ENCODE data around the gene PPP2R5C. TPM values are rescaled to one million over a fixed set of nuclear protein-coding genes. Genes with fewer than 3 reads are reported as not detected.

PPP2R5C gene
- total and polyA plus RNA-seq, 2 donors from 2014 or later = 65.6 to 129 TPM

GRCh38 chr14:101937926-101938767 is 176.6 kb downstream of the PPP2R5C start:
- intact Hi-C loops (cut with DNase I) = no loop called here
- Histone ChIP-seq H3K4me1 (ENCODE audit: control insufficient read depth in 2 of 3, insufficient read depth in 2 of 3, low read depth in 1 of 3, low read length in 3 of 3) (no peaks in the 10 kb centered on the region), H3K36me3 (ENCODE audit: control insufficient read depth in 2 of 3, insufficient read depth in 3 of 3, low read length in 3 of 3) (no peaks in the 10 kb centered on the region), H3K27ac (ENCODE audit: low read depth in 2 of 2, low read length in 2 of 2) (no peak overlapping the region), H3K9me3 (ENCODE audit: control insufficient read depth in 2 of 3, insufficient read depth in 1 of 3, low read length in 3 of 3) (no peaks in the 10 kb centered on the region), H3K9ac (ENCODE audit: low read length in 3 of 3) (no peak overlapping the region), H3K27me3 (ENCODE audit: control insufficient read depth, insufficient read depth, low read length) (no peaks in the 10 kb centered on the region), H3K4me3 (ENCODE audit: low read length in 3 of 3) (no peak overlapping the region)
- TF ChIP-seq CTCF (IDR thresholded peaks at IDR 0.05; ENCODE audit: borderline replicate concordance, extremely low read depth, insufficient read depth) = no peak
- DNase-seq (peak in 2 of 5 donors; percentile 18 to 43), FAIRE-seq (no peak)

- Histone ChIP-seq H3K36me3 (ENCODE audit: control insufficient read depth in 2 of 3, insufficient read depth in 3 of 3, low read length in 3 of 3) (no peaks in the 10 kb centered on the region), H3K4me3 (ENCODE audit: low read length in 3 of 3) (no peak overlapping the region), H3K4me1 (ENCODE audit: control insufficient read depth in 2 of 3, insufficient read depth in 2 of 3, low read depth in 1 of 3, low read length in 3 of 3) (no peaks in the 10 kb centered on the region), H3K27me3 (ENCODE audit: control insufficient read depth, insufficient read depth, low read length) (no peaks in the 10 kb centered on the region), H3K9ac (ENCODE audit: low read length in 3 of 3) (no peak overlapping the region), H3K9me3 (ENCODE audit: control insufficient read depth in 2 of 3, insufficient read depth in 1 of 3, low read length in 3 of 3) (no peaks in the 10 kb centered on the region), H3K27ac (ENCODE audit: low read depth in 2 of 2, low read length in 2 of 2) (no peak overlapping the region)
- FAIRE-seq (no peak), DNase-seq (peak in 1 of 5 donors; percentile 14)
- intact Hi-C loops (cut with DNase I) = no loop called here
- no peak for TF ChIP-seq CTCF (IDR thresholded peaks at IDR 0.05; ENCODE audit: borderline replicate concordance, extremely low read depth, insufficient read depth)
These were observed 178.2 kb downstream of the PPP2R5C start for GRCh38 chr14:101939646-101940170.

- H3K9ac ChIP-seq (ENCODE audit: low read length in 3 of 3) = no peak overlapping the region
- FAIRE-seq (no peak), DNase-seq (no peak)
- peaks cover 0 to 10% (median 0%) of the 10 kb centered on the region in 3 donors for H3K4me1 ChIP-seq (ENCODE audit: control insufficient read depth in 2 of 3, insufficient read depth in 2 of 3, low read depth in 1 of 3, low read length in 3 of 3)
- no peaks in the 10 kb centered on the region for H3K27me3 ChIP-seq (ENCODE audit: control insufficient read depth, insufficient read depth, low read length)
- intact Hi-C loops (cut with DNase I) = no loop called here
- H3K9me3 ChIP-seq (ENCODE audit: control insufficient read depth in 2 of 3, insufficient read depth in 1 of 3, low read length in 3 of 3) = no peaks in the 10 kb centered on the region
- no peak overlapping the region for H3K4me3 ChIP-seq (ENCODE audit: low read length in 3 of 3)
- no peak for TF ChIP-seq CTCF (IDR thresholded peaks at IDR 0.05; ENCODE audit: borderline replicate concordance, extremely low read depth, insufficient read depth)
- no peak overlapping the region for H3K27ac ChIP-seq (ENCODE audit: low read depth in 2 of 2, low read length in 2 of 2)
- no peaks in the 10 kb centered on the region for H3K36me3 ChIP-seq (ENCODE audit: control insufficient read depth in 2 of 3, insufficient read depth in 3 of 3, low read length in 3 of 3)
These were observed 182.9 kb downstream of the PPP2R5C start for GRCh38 chr14:101944451-101944850.

All from kidney (tissue), 14 donors.